GM12873 (cell line): ENCODE data around the gene CDC42EP3.

Source experiments
- TF ChIP-seq, protein P1 (sequence below): IDR thresholded peaks from 2 replicates; pipeline ENCODE4 v1.5.1; 2012; ENCODE audit warnings: low read depth, mild to moderate bottlenecking, moderate library complexity, low read length, control low read depth; ENCODE audit not compliant: insufficient read depth; ENCODE audit errors: missing control alignments

Gene CDC42EP3

GRCh38 chr2:37709111-37709510, 37.7 kb upstream of the CDC42EP3 start:
- TF ChIP-seq, protein P1, sequence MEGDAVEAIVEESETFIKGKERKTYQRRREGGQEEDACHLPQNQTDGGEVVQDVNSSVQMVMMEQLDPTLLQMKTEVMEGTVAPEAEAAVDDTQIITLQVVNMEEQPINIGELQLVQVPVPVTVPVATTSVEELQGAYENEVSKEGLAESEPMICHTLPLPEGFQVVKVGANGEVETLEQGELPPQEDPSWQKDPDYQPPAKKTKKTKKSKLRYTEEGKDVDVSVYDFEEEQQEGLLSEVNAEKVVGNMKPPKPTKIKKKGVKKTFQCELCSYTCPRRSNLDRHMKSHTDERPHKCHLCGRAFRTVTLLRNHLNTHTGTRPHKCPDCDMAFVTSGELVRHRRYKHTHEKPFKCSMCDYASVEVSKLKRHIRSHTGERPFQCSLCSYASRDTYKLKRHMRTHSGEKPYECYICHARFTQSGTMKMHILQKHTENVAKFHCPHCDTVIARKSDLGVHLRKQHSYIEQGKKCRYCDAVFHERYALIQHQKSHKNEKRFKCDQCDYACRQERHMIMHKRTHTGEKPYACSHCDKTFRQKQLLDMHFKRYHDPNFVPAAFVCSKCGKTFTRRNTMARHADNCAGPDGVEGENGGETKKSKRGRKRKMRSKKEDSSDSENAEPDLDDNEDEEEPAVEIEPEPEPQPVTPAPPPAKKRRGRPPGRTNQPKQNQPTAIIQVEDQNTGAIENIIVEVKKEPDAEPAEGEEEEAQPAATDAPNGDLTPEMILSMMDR, result no peak

GRCh38 chr2:37708146-37708545, 36.7 kb upstream of the CDC42EP3 start:
- TF ChIP-seq, protein P1, result no peak

DNA sequence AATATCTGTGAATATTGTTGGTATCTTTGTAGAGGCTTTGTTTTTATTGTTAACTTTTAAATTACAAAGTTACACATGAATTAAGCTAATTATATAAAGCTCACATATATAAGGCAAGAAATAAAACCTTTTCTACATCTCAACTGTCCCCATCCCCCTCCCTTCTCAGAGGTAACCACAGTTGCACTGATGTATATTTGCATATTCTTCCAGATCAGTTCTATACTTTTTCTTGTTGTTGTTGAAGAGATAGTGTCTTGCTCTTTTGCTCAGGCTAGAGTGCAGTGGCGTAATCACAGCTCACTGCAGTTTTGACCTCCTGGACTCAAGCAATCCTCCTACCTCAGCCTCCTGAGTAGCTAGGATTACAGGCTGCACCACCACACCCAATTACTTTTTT, 36.0 kb upstream of the CDC42EP3 start:
- TF ChIP-seq, protein P1, result no peak

DNA sequence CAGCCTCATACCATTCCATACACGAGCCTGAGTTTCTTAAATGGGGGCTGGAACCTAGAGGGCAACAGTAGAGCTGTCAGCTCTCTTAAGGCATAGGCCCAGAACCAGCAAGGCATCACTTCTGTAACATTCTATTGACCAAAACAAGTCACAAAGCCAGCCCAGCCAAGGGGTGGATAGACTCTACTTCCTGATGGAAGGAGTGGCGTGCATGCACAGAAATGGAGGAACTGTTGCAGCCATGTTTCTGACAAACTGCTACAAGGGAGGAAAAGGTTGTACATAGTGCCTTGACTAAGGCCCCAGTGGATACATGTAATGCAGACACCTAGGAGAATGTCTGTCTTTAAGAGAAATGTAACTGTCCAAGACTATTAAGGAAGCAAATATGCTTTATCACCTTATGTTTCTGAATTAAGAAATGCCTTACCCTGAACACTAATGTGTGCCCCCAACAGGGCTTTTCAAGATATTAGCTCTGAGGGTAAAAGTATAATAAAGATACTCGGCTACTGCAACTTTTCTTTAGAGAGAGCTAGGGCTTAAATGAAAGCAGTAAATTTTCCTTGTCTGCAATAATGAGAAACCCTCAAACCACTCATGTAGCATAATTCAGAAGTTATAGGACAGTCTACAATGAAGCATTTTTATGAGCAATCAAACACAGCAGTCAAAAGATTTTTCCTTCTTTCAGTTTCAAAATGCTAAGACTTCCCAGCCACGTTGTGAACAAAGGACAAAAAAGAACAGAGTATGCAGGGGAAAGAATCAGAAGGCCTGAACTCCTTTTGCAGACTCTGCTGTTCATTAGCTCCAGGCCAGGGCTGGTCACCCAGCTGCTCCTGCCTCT, 35.1 kb upstream of the CDC42EP3 start:
- TF ChIP-seq, protein P1, result no peak

- TF ChIP-seq, protein P1, result no peak
These were observed 33.7 kb upstream of the CDC42EP3 start for GRCh38 chr2:37705191-37705590.

GRCh38 chr2:37698931-37699481, 27.6 kb upstream of the CDC42EP3 start:
- TF ChIP-seq, protein P1, result no peak

GRCh38 chr2:37695336-37695735, 23.9 kb upstream of the CDC42EP3 start:
- TF ChIP-seq, protein P1, result no peak
